HepG2 (cell line): ENCODE results near the gene CALML6. TPM values are rescaled to one million over a fixed set of nuclear protein-coding genes. Genes with fewer than 3 reads are reported as not detected.
A peak's percentile ranks its signal among the peaks of the same experiment; 100 is the strongest.

Experiments
- EEA1 ChIP-seq: sonication (generic); formaldehyde crosslinking; IDR thresholded peaks from 2 replicates; pipeline ENCODE4 v1.5.1; 2020; ENCODE audit warnings: mild to moderate bottlenecking, missing genetic modification reagents, borderline replicate concordance
- ERF ChIP-seq: IDR thresholded peaks from 2 replicates; pipeline ENCODE4 v1.6.1; 2018; ENCODE audit warnings: missing biosample characterization, missing genetic modification reagents
- HOXA3 ChIP-seq: sonication (generic); formaldehyde crosslinking; IDR thresholded peaks from 2 replicates; pipeline ENCODE4 v1.5.0; 2020; ENCODE audit warnings: missing genetic modification reagents
- KDM5B ChIP-seq: sonication (generic); formaldehyde crosslinking; IDR thresholded peaks from 2 replicates; pipeline ENCODE4 v1.4.0; 2020; ENCODE audit warnings: missing genetic modification reagents, mild to moderate bottlenecking, borderline replicate concordance
- MAFF ChIP-seq: IDR thresholded peaks from 2 replicates; pipeline ENCODE4 v1.6.1; 2011; ENCODE audit warnings: low read depth, low read length, improper control_type of control experiment
- MIXL1 ChIP-seq: IDR thresholded peaks from 2 replicates; pipeline ENCODE4 v1.6.1; 2016
- MTF1 ChIP-seq: sonication (generic); formaldehyde crosslinking; IDR thresholded peaks from 2 replicates; pipeline ENCODE4 v1.5.0; 2020; ENCODE audit warnings: missing genetic modification reagents
- NFE2L1 ChIP-seq: sonication (generic); formaldehyde crosslinking; IDR thresholded peaks from 2 replicates; pipeline ENCODE4 v1.4.0; 2020; ENCODE audit warnings: missing genetic modification reagents, mild to moderate bottlenecking, borderline replicate concordance
- PHB2 ChIP-seq: fragments of 450-650 bp; IDR thresholded peaks from 2 replicates; pipeline ENCODE4 v1.6.1; 2018; ENCODE audit not compliant: partially characterized antibody
- PITX1 ChIP-seq: sonication (generic); formaldehyde crosslinking; IDR thresholded peaks from 2 replicates; pipeline ENCODE4 v1.5.1; 2020; ENCODE audit warnings: mild to moderate bottlenecking, missing genetic modification reagents
- STAG1 ChIP-seq: sonication (generic); formaldehyde crosslinking; IDR thresholded peaks from 2 replicates; pipeline ENCODE4 v1.4.0; 2020; ENCODE audit warnings: missing genetic modification reagents
- TAF1 ChIP-seq: sonication (generic); formaldehyde crosslinking; IDR thresholded peaks from 2 replicates; pipeline ENCODE4 v1.4.0; 2020; ENCODE audit warnings: missing genetic modification reagents
- TMF1 ChIP-seq: sonication (generic); formaldehyde crosslinking; IDR thresholded peaks from 2 replicates; pipeline ENCODE4 v1.8.1; 2022; ENCODE audit warnings: low read depth, missing genetic modification reagents
- TRAFD1 ChIP-seq: sonication (generic); formaldehyde crosslinking; IDR thresholded peaks from 2 replicates; pipeline ENCODE4 v1.5.1; 2020; ENCODE audit warnings: missing genetic modification reagents, mild to moderate bottlenecking, borderline replicate concordance
- polyA plus RNA-seq, 8 experiments: library from polyadenylated mRNA; depleted of rRNA in 3 of 8; stranded (reverse) in 7 of 8; unstranded in 1 of 8; fragments of >200 nt; fragmentation: Illumina TruSeq in 4 of 8; extraction: Trizol in 4 of 8; gene quantifications; 2 replicates each; pipeline versions ENCODE4 v1.2.1 to v1.2.3, GENCODE V29; 2011 to 2016; ENCODE audit warnings: low read depth in 4 of 8, missing spikeins in 1 of 8, mixed read lengths in 1 of 8; ENCODE audit not compliant: insufficient read depth in 1 of 8
- total RNA-seq, 5 experiments: library from RNA; depleted of rRNA; stranded (reverse); fragments of >200 nt; fragmentation: Illumina TruSeq; extraction: Trizol; gene quantifications; 2 replicates each; pipeline ENCODE4 v1.2.3, GENCODE V29; 2016; ENCODE audit warnings: low read depth in 1 of 5
- TF ChIP-seq, protein P1 (sequence below): IDR thresholded peaks from 2 replicates; pipeline ENCODE4 v1.6.1; 2016; ENCODE audit warnings: low read depth
- TF ChIP-seq, protein P2 (sequence below): sonication (generic); formaldehyde crosslinking; IDR thresholded peaks from 2 replicates; pipeline ENCODE4 v1.4.0; 2020; ENCODE audit warnings: missing genetic modification reagents
- TF ChIP-seq, protein P3 (sequence below): sonication (generic); formaldehyde crosslinking; IDR thresholded peaks from 2 replicates; pipeline ENCODE4 v1.8.0; 2022; ENCODE audit warnings: missing genetic modification reagents, mild to moderate bottlenecking, borderline replicate concordance
- TF ChIP-seq, protein P4 (sequence below): IDR thresholded peaks from 2 replicates; pipeline ENCODE4 v1.6.1; 2016; ENCODE audit warnings: missing compliant biosample characterization, missing genetic modification reagents, borderline replicate concordance

The CALML6 gene
- total and polyA plus RNA-seq, 2 of the 13 experiments (the other 11 are each of a cell fraction or from before 2014, with no cell fraction given), result 0.11 to 0.12 TPM

DNA sequence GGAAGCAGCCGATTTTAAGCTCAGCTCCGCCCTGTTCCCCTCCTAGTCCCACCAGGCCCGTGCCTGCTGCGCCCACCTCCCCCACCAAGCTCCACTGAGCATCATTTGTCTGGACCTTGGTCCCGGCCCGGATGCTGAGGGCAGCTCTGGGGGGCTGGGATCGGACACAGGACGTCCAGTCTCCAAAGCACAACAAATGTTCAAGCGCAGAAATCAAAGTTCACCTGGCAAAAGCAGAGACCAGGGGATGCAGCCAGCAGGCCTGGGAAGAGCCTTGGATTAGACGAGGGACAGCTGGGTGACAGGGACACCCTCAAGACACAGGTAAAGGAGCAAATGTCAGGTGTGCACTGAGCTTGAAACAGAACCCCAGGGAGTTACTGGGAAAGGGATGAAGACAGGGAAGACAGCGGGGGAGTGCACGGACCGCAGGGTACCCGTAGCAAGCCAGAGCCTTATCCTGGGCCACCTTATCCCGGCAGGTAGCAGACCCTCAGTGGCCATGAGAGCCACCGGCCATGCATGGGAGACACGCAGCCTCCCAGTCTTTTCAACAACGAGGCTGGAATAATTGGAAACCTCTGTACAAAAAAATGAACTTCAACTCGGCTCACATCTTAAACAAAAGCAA is 26.3 kb downstream of the CALML6 start (continued):
- TF ChIP-seq MIXL1 (CRISPR knock-in tag) (peak; percentile 81), HOXA3 (CRISPR knock-in tag) (peak; percentile 89), KDM5B (peak; percentile 54; the same call in 1 of the 2 replicates), TMF1 (CRISPR knock-in tag) (no peak), TRAFD1 (CRISPR knock-in tag) (no peak), NFE2L1 (CRISPR knock-in tag) (no peak), EEA1 (CRISPR knock-in tag) (0 out of 2 replicates have a peak, but pooled peaks have one; percentile 46), MAFF (no peak), ERF (CRISPR knock-in tag) (peak; percentile 90), MTF1 (CRISPR knock-in tag) (no peak), TAF1 (CRISPR knock-in tag) (0 out of 2 replicates have a peak, but pooled peaks have one; percentile 39), PHB2 (no peak), PITX1 (CRISPR knock-in tag) (peak; percentile 88), STAG1 (0 out of 2 replicates have a peak, but pooled peaks have one; percentile 6)
- TF ChIP-seq, protein P1, sequence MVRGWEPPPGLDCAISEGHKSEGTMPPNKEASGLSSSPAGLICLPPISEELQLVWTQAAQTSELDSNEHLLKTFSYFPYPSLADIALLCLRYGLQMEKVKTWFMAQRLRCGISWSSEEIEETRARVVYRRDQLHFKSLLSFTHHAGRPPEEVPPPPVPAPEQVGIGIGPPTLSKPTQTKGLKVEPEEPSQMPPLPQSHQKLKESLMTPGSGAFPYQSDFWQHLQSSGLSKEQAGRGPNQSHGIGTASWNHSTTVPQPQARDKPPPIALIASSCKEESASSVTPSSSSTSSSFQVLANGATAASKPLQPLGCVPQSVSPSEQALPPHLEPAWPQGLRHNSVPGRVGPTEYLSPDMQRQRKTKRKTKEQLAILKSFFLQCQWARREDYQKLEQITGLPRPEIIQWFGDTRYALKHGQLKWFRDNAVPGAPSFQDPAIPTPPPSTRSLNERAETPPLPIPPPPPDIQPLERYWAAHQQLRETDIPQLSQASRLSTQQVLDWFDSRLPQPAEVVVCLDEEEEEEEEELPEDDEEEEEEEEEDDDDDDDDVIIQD (CRISPR knock-in tag), result peak; percentile 65
- TF ChIP-seq, protein P2, sequence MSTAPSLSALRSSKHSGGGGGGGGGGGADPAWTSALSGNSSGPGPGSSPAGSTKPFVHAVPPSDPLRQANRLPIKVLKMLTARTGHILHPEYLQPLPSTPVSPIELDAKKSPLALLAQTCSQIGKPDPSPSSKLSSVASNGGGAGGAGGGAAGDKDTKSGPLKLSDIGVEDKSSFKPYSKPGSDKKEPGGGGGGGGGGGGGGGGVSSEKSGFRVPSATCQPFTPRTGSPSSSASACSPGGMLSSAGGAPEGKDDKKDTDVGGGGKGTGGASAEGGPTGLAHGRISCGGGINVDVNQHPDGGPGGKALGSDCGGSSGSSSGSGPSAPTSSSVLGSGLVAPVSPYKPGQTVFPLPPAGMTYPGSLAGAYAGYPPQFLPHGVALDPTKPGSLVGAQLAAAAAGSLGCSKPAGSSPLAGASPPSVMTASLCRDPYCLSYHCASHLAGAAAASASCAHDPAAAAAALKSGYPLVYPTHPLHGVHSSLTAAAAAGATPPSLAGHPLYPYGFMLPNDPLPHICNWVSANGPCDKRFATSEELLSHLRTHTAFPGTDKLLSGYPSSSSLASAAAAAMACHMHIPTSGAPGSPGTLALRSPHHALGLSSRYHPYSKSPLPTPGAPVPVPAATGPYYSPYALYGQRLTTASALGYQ, result peak; percentile 26; the same call in 1 of the 2 replicates
- TF ChIP-seq, protein P3, sequence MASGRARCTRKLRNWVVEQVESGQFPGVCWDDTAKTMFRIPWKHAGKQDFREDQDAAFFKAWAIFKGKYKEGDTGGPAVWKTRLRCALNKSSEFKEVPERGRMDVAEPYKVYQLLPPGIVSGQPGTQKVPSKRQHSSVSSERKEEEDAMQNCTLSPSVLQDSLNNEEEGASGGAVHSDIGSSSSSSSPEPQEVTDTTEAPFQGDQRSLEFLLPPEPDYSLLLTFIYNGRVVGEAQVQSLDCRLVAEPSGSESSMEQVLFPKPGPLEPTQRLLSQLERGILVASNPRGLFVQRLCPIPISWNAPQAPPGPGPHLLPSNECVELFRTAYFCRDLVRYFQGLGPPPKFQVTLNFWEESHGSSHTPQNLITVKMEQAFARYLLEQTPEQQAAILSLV (CRISPR knock-in tag), result 0 out of 2 replicates have a peak, but pooled peaks have one; percentile 14
- TF ChIP-seq, protein P4, sequence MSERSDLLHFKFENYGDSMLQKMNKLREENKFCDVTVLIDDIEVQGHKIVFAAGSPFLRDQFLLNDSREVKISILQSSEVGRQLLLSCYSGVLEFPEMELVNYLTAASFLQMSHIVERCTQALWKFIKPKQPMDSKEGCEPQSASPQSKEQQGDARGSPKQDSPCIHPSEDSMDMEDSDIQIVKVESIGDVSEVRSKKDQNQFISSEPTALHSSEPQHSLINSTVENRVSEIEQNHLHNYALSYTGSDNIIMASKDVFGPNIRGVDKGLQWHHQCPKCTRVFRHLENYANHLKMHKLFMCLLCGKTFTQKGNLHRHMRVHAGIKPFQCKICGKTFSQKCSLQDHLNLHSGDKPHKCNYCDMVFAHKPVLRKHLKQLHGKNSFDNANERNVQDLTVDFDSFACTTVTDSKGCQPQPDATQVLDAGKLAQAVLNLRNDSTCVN (CRISPR knock-in tag), result no peak
